Measurements from ENCODE around the gene PERM1.

The PERM1 gene

DNA sequence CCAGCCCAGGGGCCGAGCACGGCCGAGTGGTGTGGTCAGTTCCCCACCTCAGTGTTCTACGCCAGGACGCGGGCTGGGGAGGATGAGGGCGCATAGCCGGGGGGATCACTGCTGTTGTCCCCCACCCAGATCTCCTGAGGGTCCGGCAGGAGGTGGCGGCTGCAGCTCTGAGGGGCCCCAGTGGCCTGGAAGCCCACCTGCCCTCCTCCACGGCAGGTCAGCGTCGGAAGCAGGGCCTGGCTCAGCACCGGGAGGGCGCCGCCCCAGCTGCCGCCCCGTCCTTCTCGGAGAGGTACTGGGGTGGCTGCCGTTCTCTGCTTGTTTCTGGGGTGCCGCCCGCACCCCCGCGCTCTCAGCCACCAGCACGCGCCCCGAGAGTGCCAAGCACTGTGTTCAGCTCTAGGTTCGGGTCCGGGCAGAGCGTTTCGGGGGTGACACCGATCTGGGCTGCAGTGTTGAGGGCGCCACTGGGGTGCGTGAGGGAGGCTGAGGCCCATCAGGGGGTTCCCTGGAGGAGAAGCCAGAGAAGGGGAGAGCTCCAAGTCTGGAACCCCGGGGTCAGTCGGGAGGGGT is 40.8 kb downstream of the PERM1 start:
- in situ Hi-C loops (cut with MboI; ENCODE audit: low pct_unique_long_range_greater_than_20kb, low sequenced_read_pairs): no loop called here
- DNase-seq: no peak

DNA sequence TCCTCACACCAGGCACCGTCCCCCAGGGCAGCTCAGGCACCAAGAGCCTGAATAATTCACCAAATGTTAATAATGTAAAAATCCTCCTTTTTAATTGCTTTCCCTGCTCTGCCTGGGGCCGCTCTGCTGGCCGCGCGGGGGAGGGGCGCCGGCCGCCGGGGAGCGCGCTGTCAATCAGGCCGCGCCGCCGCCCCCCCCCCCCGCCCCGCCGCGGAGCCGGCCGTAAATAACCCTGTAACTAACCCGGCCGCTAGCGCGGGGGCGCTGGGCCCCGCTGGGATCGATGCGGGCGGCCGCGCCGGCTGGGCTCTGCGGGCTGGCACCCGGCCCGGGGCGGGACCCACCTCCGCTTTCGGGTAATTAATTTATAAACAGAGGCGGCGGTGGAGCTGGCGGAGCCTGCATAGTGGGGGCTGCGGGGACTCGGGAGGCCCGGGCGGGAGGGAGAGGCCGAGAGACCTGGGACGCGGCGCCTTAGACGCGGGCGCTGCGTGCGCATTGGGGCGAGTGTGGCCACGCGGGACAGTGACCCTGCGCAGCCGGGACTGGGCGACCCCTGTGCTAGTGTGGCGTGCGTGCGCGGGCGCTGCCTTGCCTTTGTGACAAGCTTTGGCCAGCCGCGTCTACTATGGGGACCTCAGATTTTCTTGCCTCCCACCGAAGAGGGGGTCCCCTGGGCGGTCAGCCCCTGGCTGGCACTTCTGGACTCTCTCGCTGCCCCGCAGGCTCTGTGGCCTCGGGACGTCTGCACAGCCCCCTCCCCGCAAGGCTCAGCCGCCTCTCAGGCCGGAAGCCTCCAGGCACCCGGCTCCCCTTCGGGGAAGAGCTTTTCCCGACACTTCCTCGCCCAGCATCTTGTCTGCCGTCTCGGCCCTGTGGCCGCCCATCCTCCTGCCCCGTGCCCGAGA is 41.5 kb downstream of the PERM1 start:
- in situ Hi-C loops (cut with MboI; ENCODE audit: low pct_unique_long_range_greater_than_20kb, low sequenced_read_pairs): no loop called here
- no peak for DNase-seq

DNA sequence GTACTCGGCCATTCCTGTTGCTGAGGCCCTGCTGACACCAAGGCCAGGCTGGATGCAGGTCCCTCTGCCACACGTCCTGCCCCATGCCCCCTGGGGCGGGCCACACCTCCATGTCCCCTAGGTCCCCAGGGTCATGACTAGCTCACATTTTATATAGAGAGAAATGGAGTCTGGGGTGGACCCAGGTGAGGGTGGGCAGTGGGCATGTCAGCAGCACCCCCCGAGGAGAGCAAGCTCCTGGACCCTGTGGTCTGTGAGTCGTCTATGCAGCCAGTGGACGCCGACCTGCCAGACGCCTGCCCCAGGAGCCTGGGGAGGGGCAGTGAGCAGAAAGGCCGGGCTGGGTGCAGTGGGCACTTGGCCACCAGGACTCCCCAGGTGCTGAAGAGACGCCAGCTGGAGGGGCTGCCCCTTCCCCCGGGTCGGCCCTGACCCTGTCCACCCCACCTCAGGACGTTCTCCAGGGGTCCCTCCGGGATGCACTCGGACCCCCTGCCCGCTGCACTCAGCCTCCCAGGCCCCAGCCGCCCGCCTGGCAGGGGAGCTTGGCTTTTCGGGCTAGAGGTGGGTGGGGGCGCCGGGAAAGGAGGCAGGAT is 42.3 kb downstream of the PERM1 start:
- in situ Hi-C loops (cut with MboI; ENCODE audit: low pct_unique_long_range_greater_than_20kb, low sequenced_read_pairs): no loop called here
- DNase-seq: no peak

DNA sequence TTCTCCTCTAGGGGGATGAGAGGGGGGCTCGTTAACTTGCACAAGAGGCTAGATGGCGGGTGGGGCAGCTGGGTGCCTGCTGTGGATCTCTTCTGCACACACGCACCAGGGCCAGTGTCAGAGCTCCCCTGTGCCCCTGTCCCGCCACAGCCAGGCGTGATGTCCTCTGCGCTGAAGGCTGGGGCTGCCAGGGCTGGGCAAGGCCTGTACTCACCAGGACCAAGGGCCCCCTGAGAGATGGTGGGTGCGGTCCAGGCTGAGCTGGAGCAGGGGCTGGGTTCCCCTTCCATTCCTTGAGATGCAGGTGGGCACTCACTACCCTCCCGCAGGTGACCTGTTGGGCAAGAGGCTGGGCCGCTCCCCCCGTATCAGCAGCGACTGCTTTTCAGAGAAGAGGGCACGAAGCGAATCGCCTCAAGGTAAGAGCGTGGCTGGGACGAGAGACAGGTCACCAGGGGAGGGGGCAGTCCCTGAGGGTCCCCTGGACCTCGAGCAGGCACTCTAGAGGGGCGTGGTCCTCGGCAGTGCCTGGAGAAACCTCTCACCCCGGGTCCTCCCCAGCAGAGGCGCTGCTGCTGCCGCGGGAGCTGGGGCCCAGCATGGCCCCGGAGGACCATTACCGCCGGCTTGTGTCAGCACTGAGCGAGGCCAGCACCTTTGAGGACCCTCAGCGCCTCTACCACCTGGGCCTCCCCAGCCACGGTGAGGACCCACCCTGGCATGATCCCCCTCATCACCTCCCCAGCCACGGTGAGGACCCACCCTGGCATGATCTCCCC is 43.0 kb downstream of the PERM1 start:
- in situ Hi-C loops (cut with MboI; ENCODE audit: low pct_unique_long_range_greater_than_20kb, low sequenced_read_pairs): no loop called here
- DNase-seq: no peak

DNA sequence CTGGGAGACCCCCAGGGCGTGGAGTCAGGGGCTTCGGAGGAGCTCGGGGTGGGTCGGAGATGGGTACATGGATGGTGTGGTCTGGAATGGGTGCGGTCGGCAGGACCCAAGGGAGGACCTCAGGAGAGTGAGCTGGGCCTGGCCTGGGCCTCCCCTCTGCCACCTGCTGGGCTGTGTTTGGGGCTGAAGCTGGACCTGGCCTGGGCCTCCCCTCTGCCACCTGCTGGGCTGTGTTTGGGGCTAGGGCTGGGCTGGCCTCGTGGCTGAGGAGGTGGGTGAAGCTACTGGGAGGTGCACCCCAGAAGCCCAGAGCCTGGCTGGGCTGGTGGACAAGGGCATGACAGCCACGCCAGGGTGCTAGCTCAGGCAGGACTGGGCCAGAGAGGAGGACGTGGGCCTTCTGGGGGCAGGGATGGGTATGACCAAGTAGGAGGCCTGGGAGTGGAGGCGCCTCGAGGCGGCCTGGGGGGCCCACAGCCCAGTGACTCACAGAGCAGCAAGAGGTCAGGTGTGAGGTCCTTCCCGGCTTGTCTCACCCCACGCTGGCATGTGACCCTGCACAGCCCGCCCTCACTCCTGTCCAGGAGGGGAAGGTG is 43.7 kb downstream of the PERM1 start:
- DNase-seq: no peak

DNA sequence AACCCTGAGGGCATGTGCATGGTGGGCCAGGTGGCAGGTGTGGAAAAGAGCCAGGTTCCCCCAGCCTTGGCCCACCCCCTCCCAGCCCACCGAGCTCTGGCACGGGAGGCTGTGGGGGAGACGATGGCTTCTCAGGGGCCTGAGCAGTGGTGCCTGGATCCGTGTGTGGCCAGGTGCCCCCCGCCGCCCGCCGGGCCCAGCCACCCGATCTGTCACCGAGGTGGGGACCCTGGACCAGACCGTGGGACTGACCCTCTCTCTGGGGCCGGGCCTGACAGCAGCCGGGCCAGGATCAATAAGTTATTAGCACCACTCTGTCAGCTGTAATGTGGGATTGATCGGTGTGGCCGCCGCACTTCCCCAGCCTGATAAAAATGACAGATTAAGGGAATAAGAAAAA is 44.4 kb downstream of the PERM1 start:
- in situ Hi-C loops (cut with MboI; ENCODE audit: low pct_unique_long_range_greater_than_20kb, low sequenced_read_pairs): no loop called here
- DNase-seq: no peak

More for the DNA sequence above, 43.7 kb downstream of the PERM1 start:
- in situ Hi-C loops (cut with MboI; ENCODE audit: low pct_unique_long_range_greater_than_20kb, low sequenced_read_pairs): no loop called here

DNA sequence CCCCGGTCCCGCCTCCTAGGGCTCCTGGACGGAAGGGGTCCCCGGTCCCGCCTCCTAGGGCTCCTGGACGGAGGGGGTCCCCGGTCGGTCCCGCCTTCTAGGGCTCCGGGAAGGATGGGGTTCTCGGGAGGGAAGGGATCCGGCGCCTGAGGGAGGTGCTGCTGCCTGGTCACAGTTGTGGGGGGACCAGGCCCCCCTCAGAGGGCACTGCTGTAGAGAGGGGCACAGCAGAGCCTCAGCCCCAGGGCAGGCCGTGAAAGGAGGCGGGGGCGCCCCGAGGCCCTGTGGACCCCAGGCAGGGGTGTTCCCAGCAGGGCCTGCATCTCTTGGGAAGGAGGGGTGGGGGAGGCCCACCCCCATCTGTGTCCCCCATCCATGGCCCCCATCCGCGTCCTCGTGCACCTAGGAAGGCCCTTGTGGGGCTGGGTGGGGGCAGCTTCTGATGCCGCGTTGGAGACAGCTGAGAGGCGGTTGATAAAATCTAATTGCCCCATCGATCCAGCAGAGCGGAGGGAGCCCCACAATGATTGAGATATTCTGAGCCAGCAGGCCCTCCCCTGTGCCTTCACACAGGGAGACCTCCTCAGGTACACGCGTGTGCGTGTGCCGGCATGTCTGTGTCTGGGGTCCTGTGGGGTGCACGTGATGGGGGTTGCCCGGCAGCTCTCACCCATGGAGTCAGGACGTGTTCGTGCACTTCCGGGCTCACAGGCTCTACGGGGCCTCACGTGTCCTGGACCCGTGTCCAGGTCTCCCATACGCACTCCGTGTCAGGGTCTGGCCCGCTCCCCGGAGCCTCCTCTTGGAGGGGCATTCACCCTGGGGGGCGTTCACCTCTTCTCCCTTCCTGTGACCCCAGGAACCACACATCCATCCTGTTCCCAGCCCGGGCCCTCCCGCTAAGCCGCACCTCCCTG is 45.3 kb downstream of the PERM1 start:
- in situ Hi-C loops (cut with MboI; ENCODE audit: low pct_unique_long_range_greater_than_20kb, low sequenced_read_pairs): no loop called here
- no peak for DNase-seq

DNA sequence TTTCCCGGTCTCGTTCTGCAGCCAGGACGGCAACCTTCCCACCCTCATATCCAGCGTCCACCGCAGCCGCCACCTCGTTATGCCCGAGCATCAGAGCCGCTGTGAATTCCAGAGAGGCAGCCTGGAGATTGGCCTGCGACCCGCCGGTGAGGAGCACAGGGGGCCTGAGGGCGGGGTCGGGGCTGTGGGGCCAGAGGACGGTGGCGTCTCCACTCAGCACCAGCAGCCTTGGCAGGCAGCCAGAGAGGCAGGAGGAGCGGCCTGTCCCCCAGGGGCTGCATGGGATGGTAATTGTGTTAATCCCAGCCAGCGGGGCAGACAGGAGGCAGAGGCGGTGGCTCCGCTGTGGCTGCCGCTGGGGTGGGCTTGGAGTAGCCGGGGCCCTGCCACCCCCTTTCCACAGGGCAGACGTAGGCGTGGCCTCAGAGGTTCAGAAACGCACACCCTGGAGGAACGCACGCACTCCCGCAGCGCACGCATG is 46.1 kb downstream of the PERM1 start:
- DNase-seq: no peak
- in situ Hi-C loops (cut with MboI; ENCODE audit: low pct_unique_long_range_greater_than_20kb, low sequenced_read_pairs): no loop called here

DNA sequence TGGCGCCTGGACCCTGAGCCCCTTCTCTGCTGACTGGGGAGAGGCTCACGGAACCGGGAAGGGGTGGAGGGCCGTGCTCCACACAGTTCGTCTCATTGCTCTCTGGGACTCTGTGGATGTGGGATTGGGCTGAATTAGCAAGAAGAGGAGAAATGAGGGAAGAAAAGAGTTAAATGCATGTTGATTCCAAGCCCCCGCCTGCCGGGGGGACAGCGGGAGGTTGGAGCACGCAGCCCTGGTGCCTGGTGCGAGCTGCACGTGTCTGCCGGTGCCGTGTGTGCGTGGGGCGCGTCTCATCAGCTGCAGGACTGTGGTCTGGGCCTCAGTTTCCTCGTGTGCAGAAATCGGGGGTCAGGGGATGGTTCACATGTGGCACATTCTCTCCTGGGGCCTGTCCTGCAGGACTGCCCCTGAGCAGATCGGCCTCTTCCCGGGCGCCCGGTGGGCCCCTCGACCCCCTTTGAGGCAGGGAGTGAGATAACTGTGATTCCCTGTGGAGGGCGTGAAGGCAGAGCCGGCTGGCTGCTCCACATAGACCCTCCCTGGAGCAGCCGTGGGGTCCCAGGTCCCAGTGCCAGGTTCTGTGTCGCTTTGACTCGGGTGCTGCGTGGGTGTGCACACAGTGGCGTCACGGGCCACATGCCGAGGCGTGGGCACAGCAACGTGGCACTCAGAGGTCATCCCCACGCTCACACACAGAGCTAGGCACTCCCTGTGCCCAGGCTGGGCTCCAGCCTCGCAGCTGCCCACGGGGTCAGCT is 46.7 kb downstream of the PERM1 start:
- DNase-seq: no peak
- in situ Hi-C loops (cut with MboI; ENCODE audit: low pct_unique_long_range_greater_than_20kb, low sequenced_read_pairs): no loop called here

DNA sequence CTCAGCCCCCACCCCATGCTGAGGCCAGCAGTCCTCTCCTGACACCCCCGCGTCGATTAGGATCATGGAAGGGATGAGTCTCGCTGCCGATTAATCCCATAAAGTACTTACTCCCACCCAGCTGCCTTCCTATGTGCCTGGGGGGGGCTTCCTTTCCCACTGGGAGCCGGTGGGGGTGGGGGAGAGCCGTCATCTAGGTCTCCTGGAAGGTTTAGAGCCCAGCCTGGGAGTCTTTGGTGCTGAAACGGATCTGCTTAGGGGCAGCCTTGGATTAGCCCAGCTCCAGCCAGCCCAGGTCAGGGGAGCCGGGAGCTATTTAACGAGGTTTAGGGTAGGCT is 48.3 kb downstream of the PERM1 start:
- in situ Hi-C loops (cut with MboI; ENCODE audit: low pct_unique_long_range_greater_than_20kb, low sequenced_read_pairs): no loop called here
- no peak for DNase-seq

DNA sequence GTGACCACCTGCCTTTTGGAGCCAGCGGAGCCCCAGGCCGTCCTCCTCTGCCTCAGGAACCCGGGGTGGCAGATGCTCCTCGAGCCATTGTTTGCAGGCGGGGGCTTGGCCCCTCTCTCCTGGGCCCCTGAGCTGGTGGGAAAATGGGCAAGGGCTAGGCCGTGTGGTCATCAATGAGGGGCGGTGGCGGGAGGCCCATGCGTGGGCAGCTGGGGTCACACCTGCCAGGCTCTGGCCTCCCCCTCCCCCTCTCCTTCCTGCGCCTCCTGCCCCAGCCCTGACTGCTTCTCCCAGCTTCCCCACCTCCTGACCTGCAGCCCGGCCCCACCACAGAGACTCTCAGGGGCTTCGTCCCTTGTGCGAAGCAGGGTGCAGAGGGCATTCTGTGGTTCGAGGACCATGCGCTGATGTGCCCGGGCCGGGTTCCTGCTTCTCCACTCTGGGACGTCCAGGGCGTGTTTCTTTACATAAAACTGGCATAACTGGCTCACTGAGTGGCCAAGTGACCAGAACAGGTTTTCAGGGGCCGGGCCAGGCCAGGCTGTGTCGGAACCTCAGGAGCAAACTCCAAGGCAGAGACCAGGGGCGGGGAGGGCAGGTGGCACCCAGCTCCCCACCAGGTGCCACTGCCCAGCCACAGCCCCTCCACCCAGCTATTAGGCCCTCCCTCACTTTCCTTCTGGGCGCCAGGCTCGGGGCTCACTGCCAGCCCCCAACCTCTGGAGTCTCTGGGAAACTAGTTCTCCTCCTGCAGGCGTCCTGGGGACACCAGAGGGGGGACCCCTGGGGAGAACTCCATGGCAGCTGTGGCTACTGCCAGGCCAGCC is 48.9 kb downstream of the PERM1 start:
- in situ Hi-C loops (cut with MboI; ENCODE audit: low pct_unique_long_range_greater_than_20kb, low sequenced_read_pairs): no loop called here
- DNase-seq: no peak

DNA sequence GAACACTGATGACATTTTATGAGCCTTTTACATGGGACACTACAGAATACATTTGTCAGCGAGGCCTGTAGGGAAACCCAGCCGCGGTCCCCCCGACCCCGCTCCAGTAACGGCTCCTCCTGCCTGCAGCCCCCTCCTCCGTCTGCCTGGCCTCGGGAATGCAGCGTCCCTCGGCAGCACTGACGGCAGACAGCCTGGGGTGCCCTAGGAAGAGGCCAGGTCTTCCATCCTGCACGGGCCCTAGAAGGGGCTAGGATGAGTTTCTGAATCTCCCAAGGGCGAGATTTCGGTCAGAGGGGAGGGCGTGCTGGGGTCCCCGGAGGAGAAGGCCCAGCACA is 49.8 kb downstream of the PERM1 start:
- in situ Hi-C loops (cut with MboI; ENCODE audit: low pct_unique_long_range_greater_than_20kb, low sequenced_read_pairs): no loop called here

DNA sequence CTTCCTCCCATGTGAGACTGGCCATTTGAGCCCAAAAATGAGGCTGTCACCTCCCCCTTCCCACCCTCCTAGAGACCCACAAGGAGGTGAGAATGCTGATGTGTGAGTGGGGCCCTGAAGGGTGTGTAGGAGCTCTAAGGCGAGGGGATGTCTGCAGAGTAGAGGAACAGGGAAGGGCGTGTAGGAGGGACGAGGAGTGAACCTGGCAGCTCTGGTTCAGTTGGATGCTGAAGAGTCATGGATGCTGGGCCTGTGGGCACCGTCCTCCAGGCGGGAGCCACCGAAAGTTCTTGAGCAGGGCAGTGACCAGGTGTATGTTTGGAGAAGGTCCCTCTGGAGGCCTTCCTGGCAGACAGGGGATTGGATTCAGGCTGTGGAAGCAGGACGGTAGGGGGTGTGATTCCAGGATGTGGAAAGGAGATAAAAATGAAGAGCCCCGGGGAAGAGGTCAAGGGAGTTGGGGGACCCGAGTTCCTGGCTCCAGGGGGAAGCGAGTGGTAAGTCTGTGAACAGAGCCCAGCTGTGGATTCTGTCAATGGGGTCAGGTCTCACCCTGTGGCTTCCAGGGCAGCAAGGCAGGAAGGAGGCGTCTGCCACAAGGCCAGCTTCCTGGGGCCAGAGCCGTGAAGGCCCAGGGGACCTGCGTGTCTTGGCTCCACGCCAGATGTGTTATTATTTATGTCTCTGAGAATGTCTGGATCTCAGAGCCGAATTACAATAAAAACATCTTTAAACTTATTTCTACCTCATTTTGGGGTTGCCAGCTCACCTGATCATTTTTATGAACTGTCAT is 50.3 kb downstream of the PERM1 start:
- no peak for DNase-seq
- in situ Hi-C loops (cut with MboI; ENCODE audit: low pct_unique_long_range_greater_than_20kb, low sequenced_read_pairs): no loop called here

More for the DNA sequence above, 49.8 kb downstream of the PERM1 start:
- no peak for DNase-seq

DNA sequence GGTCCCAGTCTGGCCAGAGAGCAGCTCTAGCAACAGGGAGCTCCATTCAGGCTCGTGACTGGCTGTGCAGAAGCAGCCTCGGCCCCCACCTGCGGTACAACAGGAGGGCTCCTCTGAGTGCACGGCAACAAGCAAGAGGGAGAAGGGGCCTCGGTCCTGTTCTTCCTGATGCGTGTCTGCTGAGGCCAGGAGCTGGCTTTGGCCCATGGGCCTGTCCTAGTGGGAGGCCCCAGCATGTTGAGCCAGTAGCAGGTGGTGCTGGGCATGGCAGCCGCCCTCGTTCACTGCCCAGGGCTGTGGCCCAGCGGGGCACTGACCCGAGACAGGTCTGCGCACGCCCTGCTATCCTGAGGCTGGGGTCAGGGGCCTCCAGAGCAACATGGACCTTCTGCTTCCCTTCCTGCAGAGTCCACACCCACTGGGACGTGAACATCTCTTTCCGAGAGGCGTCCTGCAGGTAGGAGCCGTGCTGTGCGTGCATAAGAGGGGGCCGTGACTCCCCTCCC is 51.2 kb downstream of the PERM1 start:
- DNase-seq: no peak
- in situ Hi-C loops (cut with MboI; ENCODE audit: low pct_unique_long_range_greater_than_20kb, low sequenced_read_pairs): no loop called here

DNA sequence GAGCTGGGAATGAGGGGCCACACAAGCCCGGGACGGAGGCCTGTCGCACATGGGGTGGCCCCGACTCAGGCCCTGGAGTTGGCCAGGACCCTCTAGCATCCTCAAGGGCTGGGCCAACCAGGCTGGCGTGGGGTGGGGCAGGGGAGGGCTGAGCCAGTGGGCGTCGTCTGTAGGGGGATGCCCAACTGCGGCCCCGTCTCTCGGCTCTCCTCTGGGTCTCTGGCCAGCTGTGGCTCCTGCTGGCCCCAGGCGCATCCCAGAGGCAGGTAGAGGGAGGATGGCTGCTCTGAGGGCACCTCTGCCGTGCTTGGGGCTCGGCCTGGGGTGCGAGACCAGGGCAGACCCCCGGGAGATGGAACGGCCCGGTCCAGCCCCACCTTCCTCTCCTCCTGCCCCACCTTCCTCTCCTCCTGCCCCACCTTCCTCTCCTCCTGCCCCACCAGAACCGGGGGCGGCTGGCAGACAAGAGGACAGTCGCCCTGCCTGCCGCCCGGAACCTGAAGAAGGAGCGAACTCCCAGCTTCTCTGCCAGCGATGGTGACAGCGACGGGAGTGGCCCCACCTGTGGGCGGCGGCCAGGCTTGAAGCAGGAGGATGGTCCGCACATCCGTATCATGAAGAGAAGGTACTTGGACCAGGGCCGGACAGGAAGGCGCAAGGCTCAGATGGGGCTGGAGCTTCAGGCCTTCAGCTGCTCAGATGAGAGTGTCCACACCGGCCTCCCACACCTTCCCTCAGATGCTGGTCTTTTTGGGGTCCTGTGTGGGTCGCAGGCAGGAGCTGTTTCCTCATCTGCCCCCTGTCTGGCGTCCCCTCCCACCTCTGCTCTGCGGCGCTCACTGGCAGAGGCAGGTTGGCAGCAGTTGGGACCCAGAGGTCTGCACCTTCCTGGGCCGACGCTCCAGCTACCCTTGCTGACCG is 51.9 kb downstream of the PERM1 start:
- DNase-seq: no peak
- in situ Hi-C loops (cut with MboI; ENCODE audit: low pct_unique_long_range_greater_than_20kb, low sequenced_read_pairs): no loop called here
